ENCODE measurements around the gene FGD6. TPM values are rescaled to one million over a fixed set of nuclear protein-coding genes. Genes with fewer than 3 reads are reported as not detected.

FGD6 gene
- total RNA-seq (2021; ENCODE audit: unreplicated experiment) (28.3 TPM), Bru-seq, nascent RNA (percentile 86 among the genes with signal in this experiment), BruChase-seq, experiment 1, labeled RNA remaining after a 2-hour chase (percentile 80 among the genes with signal in this experiment), BruChase-seq, experiment 2, labeled RNA remaining after a 6-hour chase (percentile 75 among the genes with signal in this experiment)
- polyA plus RNA-seq (2012; ENCODE audit: insufficient read length), result 9.2 TPM
- long read RNA-seq, full-length matches to known transcripts, result 31 of 72 reads
- long read RNA-seq, partial matches to known transcripts, result 13 of 72 reads
- long read RNA-seq, other reads (novel, unspliced or antisense), result 28 of 72 reads

DNA sequence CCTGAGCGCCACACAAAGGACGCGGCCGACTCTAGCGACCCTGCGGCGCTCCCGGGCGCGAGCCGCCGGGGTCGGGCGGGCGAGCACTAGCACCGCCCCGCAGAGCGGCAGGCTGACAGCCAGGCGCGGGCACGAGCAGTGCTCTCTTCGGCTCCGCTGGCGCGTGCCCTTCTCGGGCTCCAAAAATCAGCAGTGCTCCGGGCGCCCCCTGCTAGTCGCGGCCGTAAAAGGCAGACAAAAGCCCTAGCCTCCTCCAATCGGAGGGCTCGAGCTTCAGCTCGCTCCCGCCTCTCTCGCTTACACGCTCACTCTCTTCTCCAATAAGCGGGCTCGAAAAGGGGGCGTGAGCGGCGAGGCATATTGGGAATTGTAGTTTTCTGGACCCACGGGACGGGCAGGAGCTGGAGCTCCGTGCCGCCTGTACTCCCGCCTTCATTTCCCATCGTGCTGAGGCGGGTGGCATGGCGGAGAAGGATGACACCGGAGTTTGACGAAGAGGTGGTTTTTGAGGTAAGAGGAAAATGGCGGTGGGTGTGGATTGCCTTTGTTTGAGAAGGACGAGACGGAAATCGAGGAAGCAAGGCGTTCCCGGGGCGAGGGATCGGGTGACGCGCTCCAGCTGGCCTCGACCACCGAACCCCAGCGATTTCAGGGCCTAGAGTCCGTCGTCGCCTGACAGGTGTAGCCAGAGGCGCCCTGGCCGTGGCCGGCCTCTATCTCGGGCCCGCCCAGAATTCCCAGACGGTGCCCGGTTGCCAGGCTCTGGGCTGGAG is at the start of gene FGD6, which contains the start of gene VEZT:
Gene FGD6 (minus strand): TSS at position 91 of the 773 bp plus-strand sequence. CDS start 227 bp downstream, outside the sequence.
Gene VEZT (plus strand): TSS at position 431 of the 773 bp plus-strand sequence. CDS start 44 bp downstream, at position 475.
- ChIA-PET CTCF (interaction anchor here (0.6 to 0.8 kb wide), 3 partner anchors 18 to 100 kb away, joined by 3 to 4 read pairs (median 4); no protein-coding TSS in a partner anchor), POLR2A (interaction anchor here (1.5 kb wide), 1 partner anchor 10 kb away, joined by 3 read pairs; no protein-coding TSS in a partner anchor)
- intact Hi-C loops (cut with micrococcal nuclease; ENCODE audit: unreplicated experiment) (loop anchor here (2.0 kb wide), 1 partner anchor 99 kb away; no protein-coding TSS in a partner anchor), in situ Hi-C loops (cut with HindIII; ENCODE audit: low pct_unique_long_range_greater_than_20kb, low sequenced_read_pairs) (no loop called here)
- H3K27ac ChIP-seq (ENCODE audit: low read length), result peak within 1 kb of the TSS; percentile 97
- BruUV-seq (replicated peaks), result no TSS peak
- H3K4me3 ChIP-seq (ENCODE audit: low read depth in 2 of 2, low read length in 2 of 2), result peak within 1 kb of the TSS; percentile 93 to 94
- peak; percentile 96 for DNase-seq (ENCODE audit: low read depth, low spot score)
- peaks cover 30% of the 10 kb centered on the region for H3K4me1 ChIP-seq (ENCODE audit: control insufficient read depth, insufficient read depth, low read length)
- H3K27me3 ChIP-seq (ENCODE audit: control insufficient read depth, insufficient read depth, low read length), result no peaks in the 10 kb centered on the region
- H3K9me3 ChIP-seq (ENCODE audit: control insufficient read depth, insufficient read depth, low read depth, low read length), result no peaks in the 10 kb centered on the region
- TF ChIP-seq, protein P1, sequence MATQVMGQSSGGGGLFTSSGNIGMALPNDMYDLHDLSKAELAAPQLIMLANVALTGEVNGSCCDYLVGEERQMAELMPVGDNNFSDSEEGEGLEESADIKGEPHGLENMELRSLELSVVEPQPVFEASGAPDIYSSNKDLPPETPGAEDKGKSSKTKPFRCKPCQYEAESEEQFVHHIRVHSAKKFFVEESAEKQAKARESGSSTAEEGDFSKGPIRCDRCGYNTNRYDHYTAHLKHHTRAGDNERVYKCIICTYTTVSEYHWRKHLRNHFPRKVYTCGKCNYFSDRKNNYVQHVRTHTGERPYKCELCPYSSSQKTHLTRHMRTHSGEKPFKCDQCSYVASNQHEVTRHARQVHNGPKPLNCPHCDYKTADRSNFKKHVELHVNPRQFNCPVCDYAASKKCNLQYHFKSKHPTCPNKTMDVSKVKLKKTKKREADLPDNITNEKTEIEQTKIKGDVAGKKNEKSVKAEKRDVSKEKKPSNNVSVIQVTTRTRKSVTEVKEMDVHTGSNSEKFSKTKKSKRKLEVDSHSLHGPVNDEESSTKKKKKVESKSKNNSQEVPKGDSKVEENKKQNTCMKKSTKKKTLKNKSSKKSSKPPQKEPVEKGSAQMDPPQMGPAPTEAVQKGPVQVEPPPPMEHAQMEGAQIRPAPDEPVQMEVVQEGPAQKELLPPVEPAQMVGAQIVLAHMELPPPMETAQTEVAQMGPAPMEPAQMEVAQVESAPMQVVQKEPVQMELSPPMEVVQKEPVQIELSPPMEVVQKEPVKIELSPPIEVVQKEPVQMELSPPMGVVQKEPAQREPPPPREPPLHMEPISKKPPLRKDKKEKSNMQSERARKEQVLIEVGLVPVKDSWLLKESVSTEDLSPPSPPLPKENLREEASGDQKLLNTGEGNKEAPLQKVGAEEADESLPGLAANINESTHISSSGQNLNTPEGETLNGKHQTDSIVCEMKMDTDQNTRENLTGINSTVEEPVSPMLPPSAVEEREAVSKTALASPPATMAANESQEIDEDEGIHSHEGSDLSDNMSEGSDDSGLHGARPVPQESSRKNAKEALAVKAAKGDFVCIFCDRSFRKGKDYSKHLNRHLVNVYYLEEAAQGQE (IDR thresholded peaks at IDR 0.05; ENCODE audit: insufficient read depth in 1 of 2, low read depth in 2 of 2, low read length in 1 of 2), result no peak
- TF ChIP-seq, protein P2, sequence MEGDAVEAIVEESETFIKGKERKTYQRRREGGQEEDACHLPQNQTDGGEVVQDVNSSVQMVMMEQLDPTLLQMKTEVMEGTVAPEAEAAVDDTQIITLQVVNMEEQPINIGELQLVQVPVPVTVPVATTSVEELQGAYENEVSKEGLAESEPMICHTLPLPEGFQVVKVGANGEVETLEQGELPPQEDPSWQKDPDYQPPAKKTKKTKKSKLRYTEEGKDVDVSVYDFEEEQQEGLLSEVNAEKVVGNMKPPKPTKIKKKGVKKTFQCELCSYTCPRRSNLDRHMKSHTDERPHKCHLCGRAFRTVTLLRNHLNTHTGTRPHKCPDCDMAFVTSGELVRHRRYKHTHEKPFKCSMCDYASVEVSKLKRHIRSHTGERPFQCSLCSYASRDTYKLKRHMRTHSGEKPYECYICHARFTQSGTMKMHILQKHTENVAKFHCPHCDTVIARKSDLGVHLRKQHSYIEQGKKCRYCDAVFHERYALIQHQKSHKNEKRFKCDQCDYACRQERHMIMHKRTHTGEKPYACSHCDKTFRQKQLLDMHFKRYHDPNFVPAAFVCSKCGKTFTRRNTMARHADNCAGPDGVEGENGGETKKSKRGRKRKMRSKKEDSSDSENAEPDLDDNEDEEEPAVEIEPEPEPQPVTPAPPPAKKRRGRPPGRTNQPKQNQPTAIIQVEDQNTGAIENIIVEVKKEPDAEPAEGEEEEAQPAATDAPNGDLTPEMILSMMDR (IDR thresholded peaks at IDR 0.05), result peak; percentile 88
- TF ChIP-seq POLR2AphosphoS5 (IDR thresholded peaks at IDR 0.05; ENCODE audit: low read depth, low read length) (peak; percentile 80), SIN3A (IDR thresholded peaks at IDR 0.05; ENCODE audit: borderline replicate concordance, insufficient read depth, low read depth, low read length) (peak; percentile 90; the same call in 1 of the 2 replicates), TCF7L2 (IDR thresholded peaks at IDR 0.05; ENCODE audit: low read depth, low read length) (peak; percentile 85)
- ATAC-seq, result peak; percentile 93
- H3K36me3 ChIP-seq (ENCODE audit: control insufficient read depth, insufficient read depth, low read length), result peaks cover 5% of the 10 kb centered on the region; the same call in 1 of the 2 replicates

DNA sequence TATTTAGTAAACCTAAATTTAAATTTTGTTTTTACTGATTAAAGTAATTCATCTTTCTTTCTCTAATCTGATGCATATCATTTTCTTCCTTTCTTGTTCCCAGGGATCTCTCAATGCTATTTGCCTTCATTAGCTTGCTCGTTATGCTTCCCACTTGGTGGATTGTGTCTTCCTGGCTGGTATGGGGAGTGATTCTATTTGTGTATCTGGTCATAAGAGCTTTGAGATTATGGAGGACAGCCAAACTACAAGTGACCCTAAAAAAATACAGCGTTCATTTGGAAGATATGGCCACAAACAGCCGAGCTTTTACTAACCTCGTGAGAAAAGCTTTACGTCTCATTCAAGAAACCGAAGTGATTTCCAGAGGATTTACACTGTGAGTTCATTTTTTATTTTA is 49.0 kb upstream of the FGD6 start:
- DNase-seq (ENCODE audit: low read depth, low spot score) (no peak), ATAC-seq (no peak)
- H3K36me3 ChIP-seq (ENCODE audit: control insufficient read depth, insufficient read depth, low read length), result peaks cover 26% of the 10 kb centered on the region
- H3K27me3 ChIP-seq (ENCODE audit: control insufficient read depth, insufficient read depth, low read length), result no peaks in the 10 kb centered on the region
- intact Hi-C loops (cut with micrococcal nuclease; ENCODE audit: unreplicated experiment) (no loop called here), in situ Hi-C loops (cut with HindIII; ENCODE audit: low pct_unique_long_range_greater_than_20kb, low sequenced_read_pairs) (no loop called here)
- H3K27ac ChIP-seq (ENCODE audit: low read length), result no peak overlapping the region
- ChIA-PET CTCF (no interaction called here), POLR2A (interaction anchor here (0.6 kb wide), 1 partner anchor 574 kb away, joined by 3 read pairs; no protein-coding TSS in a partner anchor)
- H3K9me3 ChIP-seq (ENCODE audit: control insufficient read depth, insufficient read depth, low read depth, low read length), result no peaks in the 10 kb centered on the region
- BruUV-seq (replicated peaks), result no TSS peak
- H3K4me3 ChIP-seq (ENCODE audit: low read depth in 2 of 2, low read length in 2 of 2), result no peak overlapping the region
- TF ChIP-seq, protein P1 (IDR thresholded peaks at IDR 0.05; ENCODE audit: insufficient read depth in 1 of 2, low read depth in 2 of 2, low read length in 1 of 2), result no peak
- TF ChIP-seq POLR2AphosphoS5 (IDR thresholded peaks at IDR 0.05; ENCODE audit: low read depth, low read length) (no peak), TCF7L2 (IDR thresholded peaks at IDR 0.05; ENCODE audit: low read depth, low read length) (no peak), SIN3A (IDR thresholded peaks at IDR 0.05; ENCODE audit: borderline replicate concordance, insufficient read depth, low read depth, low read length) (no peak)
- TF ChIP-seq, protein P2 (IDR thresholded peaks at IDR 0.05), result no peak
- H3K4me1 ChIP-seq (ENCODE audit: control insufficient read depth, insufficient read depth, low read length), result no peaks in the 10 kb centered on the region

Data from Panc1 (cell line).